Common myeloid progenitor, CD34-positive (primary cell): ENCODE measurements around the gene RRAS2.

Source experiments
- CTCF ChIA-PET: fragments of 350-600 bp; sonication (Branson Sonifier 250); formaldehyde crosslinking; loops from one replicate; lab custom pipeline; 2021; ENCODE audit warnings: antibody characterized with exemption; lab: Charles Lee
- POLR2A ChIA-PET: fragments of 350-600 bp; sonication (Branson Sonifier 250); formaldehyde crosslinking; loops from one replicate; lab custom pipeline; 2021; ENCODE audit warnings: antibody characterized with exemption; lab: Charles Lee
- DNase-seq, 3 donors: peaks; one replicate each; pipeline versions ENCODE4 v3.0.0 to v3.0.0-alpha.2; 2013
- H3K27ac ChIP-seq, 2 experiments: 1 replicate in 1 of 2; 2 replicates in 1 of 2; pipeline ENCODE4 v1.7.0; 2013; ENCODE audit warnings: inconsistent platforms in 2 of 2, low read length in 2 of 2, mild to moderate bottlenecking in 2 of 2, low read depth in 1 of 2, moderate library complexity in 1 of 2; ENCODE audit not compliant: severe bottlenecking in 2 of 2, insufficient read depth in 1 of 2, poor library complexity in 1 of 2
- H3K27me3 ChIP-seq, 5 experiments: replicated peaks in 2 of 5; 1 replicate in 3 of 5; 2 replicates in 2 of 5; pipeline versions ENCODE4 v1.6.1 to v1.7.0; 2013; ENCODE audit warnings: low read length in 4 of 5, mild to moderate bottlenecking in 2 of 5, moderate library complexity in 2 of 5, inconsistent platforms in 1 of 5; ENCODE audit not compliant: insufficient read depth in 5 of 5, control insufficient read depth in 4 of 5
- H3K36me3 ChIP-seq, 4 experiments: 1 replicate in 2 of 4; 2 replicates in 2 of 4; pipeline versions ENCODE4 v1.6.1 to v1.7.0; 2013; ENCODE audit warnings: low read length in 3 of 4, control low read depth in 1 of 4, mild to moderate bottlenecking in 1 of 4; ENCODE audit not compliant: control insufficient read depth in 4 of 4, insufficient read depth in 4 of 4
- H3K4me1 ChIP-seq, 4 experiments: 1 replicate in 3 of 4; 2 replicates in 1 of 4; pipeline versions ENCODE4 v1.6.1 to v1.7.1; 2013; ENCODE audit warnings: low read length in 3 of 4, mild to moderate bottlenecking in 3 of 4, control low read depth in 1 of 4, inconsistent platforms in 1 of 4, moderate library complexity in 1 of 4; ENCODE audit not compliant: control insufficient read depth in 4 of 4, insufficient read depth in 4 of 4; ENCODE audit errors: control extremely low read depth in 1 of 4
- H3K4me3 ChIP-seq, 7 experiments: 1 replicate in 4 of 7; 2 replicates in 3 of 7; pipeline versions ENCODE4 v1.5.1 to v1.7.0; 2013; ENCODE audit warnings: mild to moderate bottlenecking in 7 of 7, low read length in 6 of 7, moderate library complexity in 6 of 7, inconsistent platforms in 2 of 7, low read depth in 2 of 7, control low read depth in 1 of 7; ENCODE audit not compliant: insufficient read depth in 4 of 7, control insufficient read depth in 1 of 7; ENCODE audit errors: extremely low read depth in 1 of 7
- H3K9me3 ChIP-seq, 5 experiments: 1 replicate in 4 of 5; 2 replicates in 1 of 5; pipeline versions ENCODE4 v1.6.1 to v1.7.1; 2013; ENCODE audit warnings: low read length in 4 of 5, mild to moderate bottlenecking in 2 of 5, inconsistent platforms in 1 of 5, low read depth in 1 of 5, moderate library complexity in 1 of 5; ENCODE audit not compliant: control insufficient read depth in 4 of 5, insufficient read depth in 2 of 5; ENCODE audit errors: control extremely low read depth in 1 of 5
- WGBS: methylation state at CpG from one replicate; pipeline ENCODE4 v1.1.5; 2013; ENCODE audit not compliant: insufficient coverage; 5-methylcytosine and 5-hydroxymethylcytosine counted together

Gene RRAS2

GRCh38 chr11:14372011-14372410 lies 13.0 kb upstream of the RRAS2 start:
- Histone ChIP-seq H3K36me3 (no peaks in the 10 kb centered on the region), H3K4me1 (peaks cover 0 to 7% (median 0%) of the 10 kb centered on the region in 4 experiments), H3K27me3 (peaks cover 0 to 18% (median under 1%) of the 10 kb centered on the region in 5 experiments), H3K4me3 (no peak overlapping the region), H3K27ac (no peak overlapping the region), H3K9me3 (no peaks in the 10 kb centered on the region)
- ChIA-PET POLR2A (no interaction called here), CTCF (interaction anchor here (0.6 to 0.7 kb wide), 2 partner anchors 14 to 70 kb away, joined by 3 read pairs; no protein-coding TSS in a partner anchor)
- 100% methylated on average over 2 of the region's 2 CpGs for WGBS
- DNase-seq = no peak

- no peaks in the 10 kb centered on the region for H3K36me3 ChIP-seq
- POLR2A ChIA-PET = interaction anchor here (0.6 kb wide), 1 partner anchor 10 kb away, joined by 3 read pairs; no protein-coding TSS in a partner anchor
- no peak overlapping the region for H3K27ac ChIP-seq
- CTCF ChIA-PET = no interaction called here
- H3K4me3 ChIP-seq = no peak overlapping the region
- no peaks in the 10 kb centered on the region for H3K9me3 ChIP-seq
- peaks cover 0 to 14% (median 0%) of the 10 kb centered on the region in 5 experiments for H3K27me3 ChIP-seq
- no peak for DNase-seq
- peaks cover 0 to 7% (median 0%) of the 10 kb centered on the region in 4 experiments for H3K4me1 ChIP-seq
Observed at GRCh38 chr11:14371249-14371648, 12.3 kb upstream of the RRAS2 start.

DNA sequence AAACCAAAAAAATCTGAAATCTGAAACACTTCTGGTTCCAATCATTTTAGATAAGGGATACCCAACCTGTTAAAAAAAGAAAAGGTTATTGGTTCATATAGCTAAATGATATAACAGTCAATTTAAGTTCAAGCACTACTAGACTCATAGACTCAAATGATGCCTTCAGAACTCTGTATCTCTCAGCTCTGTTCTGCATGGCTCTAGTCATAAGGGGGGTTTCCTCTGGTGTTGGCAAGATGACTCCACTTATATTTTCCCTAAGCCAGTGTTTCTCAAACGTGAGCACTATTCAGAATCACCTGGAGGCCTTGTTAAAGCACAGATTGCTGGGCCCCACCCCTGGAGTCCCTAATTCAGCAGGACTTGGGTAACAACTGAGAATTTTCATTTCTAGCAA lies 11.5 kb upstream of the RRAS2 start:
- H3K27ac ChIP-seq = no peak overlapping the region
- CTCF ChIA-PET = no interaction called here

GRCh38 chr11:14369598-14369997 lies 10.6 kb upstream of the RRAS2 start:
- Histone ChIP-seq H3K27ac (no peak overlapping the region), H3K4me3 (no peak overlapping the region), H3K4me1 (peaks cover 0 to 7% (median 0%) of the 10 kb centered on the region in 4 experiments), H3K27me3 (peaks cover 0 to 7% (median 0%) of the 10 kb centered on the region in 5 experiments), H3K9me3 (no peaks in the 10 kb centered on the region), H3K36me3 (no peaks in the 10 kb centered on the region)
- ChIA-PET CTCF (interaction anchor here (0.9 to 1.0 kb wide), 2 partner anchors 12 to 52 kb away, joined by 3 read pairs; no protein-coding TSS in a partner anchor), POLR2A (no interaction called here)
- no peak for DNase-seq

More for the DNA sequence above, 11.5 kb upstream of the RRAS2 start:
- DNase-seq = no peak
- H3K27me3 ChIP-seq = peaks cover 0 to 13% (median 0%) of the 10 kb centered on the region in 5 experiments
- 100% methylated on average over 1 of the region's 1 CpG for WGBS
- no peak overlapping the region for H3K4me3 ChIP-seq
- H3K9me3 ChIP-seq = no peaks in the 10 kb centered on the region
- H3K36me3 ChIP-seq = no peaks in the 10 kb centered on the region
- H3K4me1 ChIP-seq = peaks cover 0 to 7% (median 0%) of the 10 kb centered on the region in 4 experiments
- POLR2A ChIA-PET = no interaction called here

DNA sequence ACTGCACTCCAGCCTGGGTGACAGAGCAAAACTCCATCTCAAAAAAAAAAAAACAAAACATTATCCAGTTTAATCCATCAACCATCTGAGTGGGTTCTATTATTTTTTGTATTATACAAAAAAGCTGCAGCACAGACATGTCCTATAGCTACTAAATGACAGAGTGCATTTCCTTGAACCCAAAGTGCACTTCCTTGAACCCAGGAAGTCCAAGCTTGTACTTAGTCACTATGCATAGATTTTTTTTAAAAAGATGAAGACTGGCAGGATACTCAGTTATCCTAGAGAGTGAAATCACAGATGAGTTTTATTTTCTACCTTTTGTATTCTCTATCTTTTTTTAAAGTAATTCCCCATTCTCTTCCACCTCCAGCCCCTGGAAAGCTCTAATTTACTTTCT lies 8.0 kb upstream of the RRAS2 start:
- ChIA-PET CTCF (no interaction called here), POLR2A (interaction anchor here (0.6 kb wide), 1 partner anchor 92 kb away, joined by 4 read pairs; no protein-coding TSS in a partner anchor)
- no peaks in the 10 kb centered on the region for H3K9me3 ChIP-seq
- H3K27ac ChIP-seq = no peak overlapping the region
- H3K4me3 ChIP-seq = no peak overlapping the region
- peaks cover 0 to 7% (median 0%) of the 10 kb centered on the region in 5 experiments for H3K27me3 ChIP-seq
- no peak for DNase-seq
- H3K36me3 ChIP-seq = no peaks in the 10 kb centered on the region
- peaks cover 0 to 7% (median 0%) of the 10 kb centered on the region in 4 experiments for H3K4me1 ChIP-seq

GRCh38 chr11:14364322-14364721 lies 5.3 kb upstream of the RRAS2 start:
- CTCF ChIA-PET = no interaction called here
- Histone ChIP-seq H3K27me3 (peaks cover 0 to 20% (median 9%) of the 10 kb centered on the region in 5 experiments), H3K27ac (no peak overlapping the region), H3K9me3 (no peaks in the 10 kb centered on the region), H3K4me1 (peaks cover 0 to 5% (median 0%) of the 10 kb centered on the region in 4 experiments), H3K36me3 (no peaks in the 10 kb centered on the region), H3K4me3 (no peak overlapping the region)
- POLR2A ChIA-PET = no interaction called here
- 96% methylated on average over 5 of the region's 5 CpGs for WGBS
- no peak for DNase-seq

DNA sequence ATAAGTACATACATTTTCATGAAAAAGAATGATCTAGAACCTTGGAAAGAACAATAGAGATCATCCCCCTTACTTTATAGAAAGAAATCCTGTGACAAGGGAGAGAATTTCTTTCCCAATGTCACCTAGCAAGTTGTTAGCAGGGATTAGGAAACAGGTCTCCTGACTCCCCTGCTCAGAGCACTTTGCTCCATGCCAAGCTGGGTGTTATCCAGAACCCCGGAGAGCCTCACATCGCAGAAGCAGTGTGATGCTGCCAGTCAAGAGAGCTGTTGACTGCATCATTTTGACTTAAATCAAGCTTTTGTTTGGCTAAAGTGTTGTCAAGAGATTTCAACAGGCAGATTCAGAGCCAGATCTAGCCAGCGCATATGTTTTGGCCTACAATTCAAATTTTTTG lies 3.6 kb upstream of the RRAS2 start:
- Histone ChIP-seq H3K4me1 (peaks cover 0 to 9% (median 6%) of the 10 kb centered on the region in 4 experiments), H3K27ac (no peak overlapping the region), H3K27me3 (peaks cover 0 to 31% (median 19%) of the 10 kb centered on the region in 5 experiments), H3K9me3 (no peaks in the 10 kb centered on the region), H3K36me3 (no peaks in the 10 kb centered on the region), H3K4me3 (no peak overlapping the region)
- DNase-seq = no peak
- 100% methylated on average over 2 of the region's 3 CpGs for WGBS
- ChIA-PET POLR2A (interaction anchor here (0.5 kb wide), 1 partner anchor 202 kb away, joined by 3 read pairs; no protein-coding TSS in a partner anchor), CTCF (interaction anchor here (0.9 kb wide), 1 partner anchor 50 kb away, joined by 3 read pairs; no protein-coding TSS in a partner anchor)
